Measurements from ENCODE around the gene TTBK1.

TTBK1 gene

DNA sequence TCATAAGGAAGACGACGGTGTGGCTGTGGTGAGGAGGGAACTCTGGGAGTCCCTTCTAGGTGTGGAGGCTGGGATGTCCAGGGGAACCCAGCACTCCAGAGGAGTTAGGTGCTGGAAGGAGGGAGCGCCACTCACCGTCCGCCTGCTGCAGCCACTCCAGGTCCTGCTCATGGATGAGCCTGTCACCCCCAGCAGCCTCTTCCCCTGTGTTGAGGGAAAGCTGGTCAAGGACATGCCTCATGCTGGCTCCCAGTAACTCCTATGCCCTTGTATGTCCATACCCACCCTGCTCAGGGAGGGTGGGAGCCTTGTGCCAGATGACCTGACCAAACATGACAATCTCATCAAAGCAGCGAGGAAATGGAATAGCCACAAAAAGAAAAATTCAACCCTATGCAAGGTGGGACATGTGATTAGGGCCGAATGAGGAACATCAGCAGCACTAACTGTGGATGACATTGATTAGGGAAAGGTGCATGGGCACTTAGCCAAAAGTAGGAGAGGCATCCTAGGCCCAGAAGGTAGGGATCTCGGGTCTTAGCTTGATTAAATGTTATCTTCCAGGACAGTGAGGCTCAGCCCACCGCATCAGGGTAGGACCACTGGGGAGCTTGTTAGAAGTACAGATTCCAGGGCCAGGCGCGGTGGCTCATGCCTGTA, 17.0 kb upstream of the TTBK1 start:
- no peak for DNase-seq

DNA sequence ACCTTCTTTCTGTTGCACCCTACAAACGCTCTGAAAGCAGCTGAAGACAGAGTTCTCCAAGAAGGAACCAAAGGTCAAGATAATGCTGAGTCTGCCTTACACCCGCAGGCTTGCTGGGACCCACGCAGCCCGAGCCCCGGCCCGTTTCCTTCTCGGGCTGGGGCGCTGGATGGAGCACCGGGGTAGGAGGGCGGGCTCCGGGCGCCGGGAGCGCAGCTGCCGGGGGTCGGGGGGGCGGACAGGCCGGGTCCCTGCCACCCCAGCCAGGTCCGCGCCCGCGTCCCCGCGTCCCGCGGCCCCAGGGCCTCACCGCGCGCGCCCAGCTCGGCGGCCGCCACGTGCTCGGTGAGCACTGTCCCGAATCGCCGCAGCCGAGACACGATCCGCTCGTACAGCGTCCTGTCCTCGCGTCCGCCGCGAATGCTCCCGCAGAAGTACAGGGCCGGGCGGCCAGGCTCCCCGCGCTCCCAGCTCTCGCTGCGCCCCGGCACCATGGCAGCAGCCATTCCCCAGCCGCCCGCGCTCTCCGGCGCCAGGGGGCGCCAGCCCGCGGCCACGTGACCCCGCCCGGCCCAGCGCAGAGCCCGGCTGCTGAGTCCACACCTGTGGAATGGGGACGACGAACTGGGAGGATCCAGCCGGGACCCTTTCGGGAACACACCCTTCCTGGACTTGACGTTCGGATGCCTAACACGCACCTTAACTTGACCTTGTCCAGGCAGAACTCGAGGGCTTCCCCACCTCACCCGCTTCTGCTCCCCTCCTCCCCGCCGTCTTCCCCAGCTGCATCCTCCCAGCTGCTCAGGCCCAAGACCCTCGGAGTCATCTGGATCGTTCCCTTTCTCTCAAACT, 14.1 kb upstream of the TTBK1 start, which contains the start of gene DNPH1:
TSS of gene DNPH1 (minus strand) at position 531 of the 852 bp plus-strand sequence. CDS start at position 506, 25 bp downstream.
- peak; percentile 72 for DNase-seq

DNA sequence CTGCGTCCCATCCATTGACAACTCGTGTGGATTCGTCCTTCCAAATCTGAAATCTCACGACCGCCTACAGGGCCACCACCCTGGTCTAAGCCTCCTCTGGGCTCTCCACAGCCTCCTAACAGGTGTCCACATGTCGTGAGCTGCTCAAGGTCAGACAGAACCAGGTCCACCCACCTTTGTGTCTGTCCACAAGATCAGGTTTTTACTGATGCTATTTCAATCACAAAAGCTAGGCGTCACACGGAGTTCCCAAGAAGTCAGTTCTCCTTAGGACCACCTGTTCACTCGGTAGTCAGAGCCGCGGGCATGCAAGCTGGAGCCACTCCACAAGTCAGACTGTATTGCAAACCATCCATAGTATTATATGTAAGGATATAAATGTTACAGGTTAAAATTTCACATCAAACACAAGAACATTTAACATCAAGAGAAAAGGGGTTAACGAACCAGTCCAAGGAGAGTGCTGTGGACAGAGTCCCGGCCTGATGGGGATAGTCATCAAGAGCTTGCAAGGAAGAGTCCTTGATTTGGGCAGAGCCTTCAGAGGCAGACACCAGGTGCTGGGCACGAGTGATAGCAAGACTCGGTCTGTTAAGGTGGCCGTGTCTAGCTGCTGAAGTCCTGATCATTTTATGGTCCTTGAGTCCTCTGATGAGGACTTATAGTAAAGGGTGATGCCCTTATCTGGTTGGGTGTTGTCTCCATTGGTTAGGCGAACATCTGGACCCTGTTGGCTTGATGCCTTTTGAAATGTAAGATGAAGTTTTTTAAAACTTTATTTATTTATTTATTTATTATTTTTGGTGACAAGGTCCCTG, 13.3 kb upstream of the TTBK1 start:
- DNase-seq: no peak

DNA sequence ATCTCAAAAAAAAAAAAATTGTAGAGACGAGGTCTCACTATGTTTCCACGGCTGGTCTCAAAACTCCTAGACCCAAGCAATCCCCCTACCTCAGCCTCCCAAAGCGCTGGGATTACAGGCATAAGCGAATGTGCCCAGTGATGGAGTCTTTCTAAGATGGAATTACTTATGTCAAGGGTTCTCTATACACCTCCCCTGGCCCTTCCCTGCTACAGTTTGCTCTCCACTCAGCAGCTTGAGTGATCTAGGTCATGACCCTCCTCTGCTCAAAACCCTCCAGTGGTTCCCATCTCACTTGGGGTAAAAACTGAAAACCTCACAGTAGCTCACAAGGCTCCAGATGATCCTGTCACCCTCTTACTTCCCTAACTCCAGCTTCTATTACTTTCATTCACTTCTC, 12.2 kb upstream of the TTBK1 start:
- DNase-seq: no peak

DNA sequence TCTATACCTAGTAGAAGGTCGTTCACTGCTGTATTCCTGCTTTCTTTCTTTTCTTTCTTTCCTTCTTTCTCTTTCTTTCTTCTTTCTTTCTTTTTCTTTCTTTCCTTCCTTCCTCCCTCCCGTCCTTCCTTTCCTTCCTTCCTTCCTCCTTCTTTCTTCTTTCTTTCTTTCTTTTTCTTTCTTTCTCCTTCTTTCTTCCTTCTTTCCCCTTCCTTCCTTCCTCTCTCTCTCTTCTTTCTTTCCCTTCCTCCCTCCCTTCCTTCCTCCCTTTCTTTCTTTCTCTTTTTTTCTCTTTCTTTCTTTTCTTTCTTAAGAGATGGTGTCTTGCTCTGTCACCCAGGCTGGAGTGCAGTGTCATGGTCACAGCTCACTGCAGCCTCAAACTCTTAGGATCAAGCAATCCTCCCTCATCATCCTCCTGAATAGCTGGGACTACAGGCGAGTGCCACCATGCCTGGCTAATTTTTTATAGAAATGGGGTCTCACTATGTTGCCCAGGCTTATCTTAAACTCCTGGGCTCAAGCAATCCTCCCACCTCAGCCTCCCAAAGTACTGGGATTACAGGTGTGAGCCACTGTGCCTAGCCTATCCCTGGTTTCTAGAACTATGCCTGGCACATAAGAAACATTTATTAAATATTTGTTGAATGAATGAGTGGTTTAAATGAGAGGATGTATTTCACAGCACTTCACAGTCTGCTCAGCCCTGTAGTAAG, 11.4 kb upstream of the TTBK1 start:
- DNase-seq: no peak

DNA sequence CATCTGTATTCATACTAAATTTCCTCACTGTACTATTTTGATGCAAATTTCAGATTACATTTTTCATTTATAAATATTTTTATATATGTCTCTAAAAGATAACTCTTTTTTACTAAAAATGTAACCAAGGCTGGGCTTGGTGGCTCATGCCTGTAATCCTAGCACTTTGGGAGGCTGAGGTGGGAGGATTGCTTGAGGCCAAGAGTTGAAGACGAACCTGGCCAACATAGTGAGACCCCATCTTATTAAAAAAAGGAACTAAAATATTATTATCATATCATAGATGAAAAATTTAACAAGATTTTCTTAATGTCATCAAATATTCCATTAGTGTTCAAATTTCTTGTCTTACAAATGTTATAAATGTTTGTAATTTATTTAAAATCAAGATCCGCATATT, 7.4 kb upstream of the TTBK1 start:
- no peak for DNase-seq

DNA sequence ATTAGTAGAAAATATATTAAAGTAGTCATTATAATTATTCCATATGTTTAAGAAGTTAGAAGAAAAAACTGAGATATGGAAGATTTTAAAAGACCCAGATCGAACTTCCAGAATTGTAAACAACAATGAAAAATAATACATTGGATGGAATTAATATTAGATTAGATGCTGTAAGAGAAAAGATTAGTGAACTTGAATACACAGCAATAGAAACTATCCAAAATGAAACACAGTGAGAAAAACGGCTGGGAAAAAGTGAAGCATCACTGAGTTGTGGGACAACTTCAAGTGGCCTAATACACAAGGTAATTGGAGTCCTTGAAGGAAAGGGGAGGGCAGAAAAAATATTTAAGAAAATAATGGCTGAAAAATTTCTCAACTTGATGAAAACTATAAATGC, 4.2 kb upstream of the TTBK1 start:
- DNase-seq: no peak

DNA sequence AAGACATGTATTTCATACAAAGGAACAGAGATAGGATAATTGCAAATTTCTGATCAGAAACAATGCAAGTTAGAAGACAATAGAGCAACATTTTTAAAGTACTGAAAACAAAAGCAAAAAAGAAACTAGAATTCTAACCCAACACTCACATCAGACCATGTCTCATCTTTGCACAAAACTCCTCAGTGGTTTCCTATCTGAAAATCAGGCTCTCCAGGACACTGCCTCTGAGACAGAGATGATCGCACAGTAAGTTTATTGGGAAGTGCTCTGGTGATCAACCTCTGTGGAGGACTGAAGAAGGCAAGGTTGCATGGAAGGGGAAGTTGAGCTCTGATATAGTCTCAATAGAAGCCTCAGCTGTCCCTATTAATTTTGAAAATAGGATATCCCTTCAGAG, 2.3 kb upstream of the TTBK1 start:
- DNase-seq: no peak

DNA sequence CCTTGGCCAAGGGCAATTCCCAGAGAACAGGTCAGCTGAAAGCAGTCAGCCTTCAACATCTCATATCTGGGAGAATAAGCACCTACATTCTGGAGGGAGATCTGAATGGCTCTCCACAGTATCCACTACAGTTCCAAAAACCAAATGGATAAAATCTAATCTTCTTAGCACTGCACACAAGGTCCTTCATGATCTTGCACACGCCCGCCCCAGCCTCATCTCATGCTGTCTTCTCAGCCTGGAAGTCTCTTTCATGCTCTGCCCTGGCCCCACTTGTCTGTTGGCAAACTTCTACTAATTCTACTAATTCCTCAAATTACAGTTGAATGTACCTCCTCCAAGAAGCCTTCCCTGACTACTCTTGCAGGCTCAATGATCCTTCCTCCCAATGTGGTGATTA, 1.8 kb upstream of the TTBK1 start:
- no peak for DNase-seq

DNA sequence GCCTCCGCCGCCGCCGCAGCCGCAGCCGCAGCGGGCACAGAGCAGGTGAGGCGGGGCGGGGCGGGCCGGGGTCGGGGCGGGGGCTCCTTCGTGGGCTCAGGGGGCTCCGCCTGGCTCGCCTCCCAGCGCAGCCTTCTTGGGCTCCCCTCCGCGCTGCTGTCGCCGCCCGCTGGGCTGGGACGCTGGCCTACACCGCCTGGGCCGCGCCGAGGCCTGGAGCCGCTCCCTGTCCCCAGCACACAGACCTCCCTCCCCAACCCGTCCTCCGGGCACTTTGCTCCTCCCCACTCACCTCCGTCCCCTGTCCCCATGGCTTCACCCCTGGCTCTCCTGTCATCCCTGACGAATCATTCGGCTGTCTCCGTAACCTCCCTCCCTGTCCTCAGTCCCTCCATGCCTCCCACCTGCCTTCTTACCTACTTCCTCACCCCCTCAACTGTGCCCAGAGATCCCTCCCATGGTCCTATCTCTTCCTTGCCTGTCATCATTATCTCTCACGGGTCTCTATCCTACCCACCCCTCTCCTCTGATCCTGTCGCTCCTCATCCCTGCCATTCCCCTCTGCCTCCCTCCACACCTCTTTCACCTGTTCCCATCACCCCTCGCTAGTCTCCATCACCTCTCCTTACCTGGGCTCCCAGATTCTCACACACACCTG, 512 bp downstream of the TTBK1 start:
- no peak for DNase-seq

DNA sequence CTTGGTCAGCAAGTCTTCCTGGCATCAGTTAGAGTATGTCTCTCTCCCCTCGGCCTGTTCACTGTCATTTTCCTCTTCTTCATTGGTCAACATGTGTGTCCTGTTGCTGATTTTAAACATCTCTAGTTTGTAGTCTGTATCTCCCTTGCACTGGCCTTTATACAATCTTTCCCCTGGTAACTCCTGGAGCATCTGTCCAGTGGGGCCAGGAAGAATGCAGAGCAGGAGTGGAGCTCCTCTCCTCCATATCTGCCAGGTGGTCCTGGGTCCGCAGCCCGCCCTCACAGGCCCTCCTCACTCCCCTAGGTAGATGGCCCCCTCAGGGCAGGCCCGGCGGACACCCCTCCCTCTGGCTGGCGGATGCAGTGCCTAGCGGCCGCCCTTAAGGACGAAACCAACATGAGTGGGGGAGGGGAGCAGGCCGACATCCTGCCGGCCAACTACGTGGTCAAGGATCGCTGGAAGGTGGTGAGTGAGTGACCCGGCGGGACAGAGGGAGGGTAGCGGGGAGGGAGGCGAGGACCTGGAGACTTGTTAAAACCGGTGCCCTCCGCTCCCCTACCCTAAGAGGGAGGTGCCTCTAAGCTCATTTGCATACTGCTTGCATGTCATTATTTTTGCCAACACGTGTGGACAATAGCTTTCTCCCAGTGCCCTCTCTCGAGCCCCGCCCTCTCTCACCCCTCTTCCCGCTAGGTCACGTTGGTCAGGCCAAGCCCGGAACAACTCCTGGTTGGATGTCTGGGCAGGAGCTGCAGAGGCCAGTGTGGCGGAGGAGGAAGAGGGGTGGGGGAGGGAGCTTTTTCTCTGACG, 3.2 kb downstream of the TTBK1 start:
- no peak for DNase-seq

DNA sequence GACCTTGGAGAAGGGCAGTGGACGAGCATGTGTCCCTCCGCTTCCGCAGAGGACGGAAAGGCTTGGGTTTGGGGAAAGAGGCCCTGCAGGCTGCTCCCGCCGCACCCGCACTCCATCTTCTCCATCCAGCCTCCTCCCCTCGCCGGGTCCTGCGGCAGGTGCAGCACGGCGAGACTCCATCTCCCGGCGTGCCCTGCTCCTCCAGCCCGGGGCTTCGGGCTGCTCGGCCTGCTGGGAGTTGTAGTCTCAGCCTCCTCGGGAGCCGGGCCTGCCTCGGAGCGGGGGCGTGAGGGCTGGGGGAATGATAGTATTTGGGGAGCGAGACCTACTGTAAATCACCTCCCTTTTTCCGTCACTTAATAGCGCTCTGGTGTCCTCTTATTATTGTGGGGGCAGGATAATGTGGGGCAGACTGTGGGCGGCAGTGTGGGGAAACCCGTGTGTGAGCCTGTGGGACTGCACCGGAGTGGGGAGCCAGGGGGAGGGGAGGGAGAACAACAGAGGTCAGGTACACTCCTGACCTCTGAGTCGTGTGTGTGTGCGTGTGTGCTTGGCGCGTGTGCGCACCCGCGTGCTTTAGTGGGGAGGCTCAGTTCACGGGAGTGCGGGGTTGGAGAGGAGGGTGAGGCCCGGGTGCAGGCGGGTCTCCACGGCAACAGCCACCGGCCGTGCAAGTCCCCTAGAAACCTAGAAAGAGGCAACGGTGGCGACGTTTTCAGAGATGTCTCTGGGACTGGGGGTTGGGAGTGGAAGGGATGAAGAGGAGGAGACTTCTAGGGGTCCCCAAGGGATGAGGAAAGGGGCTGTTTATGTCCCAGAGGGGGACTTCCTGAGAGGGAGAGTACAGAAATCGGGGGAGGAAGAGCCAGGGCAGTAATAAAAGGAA, 4.1 kb downstream of the TTBK1 start:
- no peak for DNase-seq

DNA sequence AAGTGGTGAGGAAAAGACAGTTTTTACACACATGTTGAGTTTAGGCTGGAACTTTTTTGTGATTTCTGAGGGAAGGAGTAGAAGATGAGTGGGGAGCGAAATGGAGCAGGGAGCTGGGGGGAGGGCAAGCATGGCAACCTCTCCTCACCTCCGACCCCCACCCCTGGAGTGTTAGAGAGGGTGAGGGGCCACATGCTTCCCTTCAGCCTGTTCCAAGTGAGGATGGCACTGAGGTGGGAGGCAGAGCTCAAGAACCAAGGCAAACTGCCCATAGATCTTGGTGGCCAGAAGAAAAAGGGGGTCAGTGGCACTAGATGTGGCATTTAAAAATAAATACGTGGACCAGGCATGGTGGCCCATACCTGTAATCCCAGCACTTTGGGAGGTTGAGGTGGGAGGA, 4.8 kb downstream of the TTBK1 start:
- DNase-seq: no peak

DNA sequence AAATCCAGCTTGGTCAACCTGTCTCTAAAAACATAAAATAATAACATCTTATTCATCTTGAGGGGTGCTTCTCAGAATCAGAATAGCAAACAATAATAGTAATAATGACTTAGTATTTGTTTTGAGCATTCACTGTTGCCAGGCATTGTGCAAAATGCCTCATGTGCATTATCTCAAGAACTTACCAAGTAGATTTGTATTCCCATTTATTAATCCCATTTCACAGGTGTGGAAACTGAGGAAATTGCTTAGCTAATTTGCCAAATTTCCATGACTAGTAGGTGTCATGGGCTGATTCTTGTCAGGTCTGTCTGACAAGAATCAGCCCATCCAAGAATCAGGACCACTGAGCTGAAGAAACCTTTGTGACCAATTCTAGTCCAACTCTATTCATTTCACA, 5.5 kb downstream of the TTBK1 start:
- DNase-seq: no peak

DNA sequence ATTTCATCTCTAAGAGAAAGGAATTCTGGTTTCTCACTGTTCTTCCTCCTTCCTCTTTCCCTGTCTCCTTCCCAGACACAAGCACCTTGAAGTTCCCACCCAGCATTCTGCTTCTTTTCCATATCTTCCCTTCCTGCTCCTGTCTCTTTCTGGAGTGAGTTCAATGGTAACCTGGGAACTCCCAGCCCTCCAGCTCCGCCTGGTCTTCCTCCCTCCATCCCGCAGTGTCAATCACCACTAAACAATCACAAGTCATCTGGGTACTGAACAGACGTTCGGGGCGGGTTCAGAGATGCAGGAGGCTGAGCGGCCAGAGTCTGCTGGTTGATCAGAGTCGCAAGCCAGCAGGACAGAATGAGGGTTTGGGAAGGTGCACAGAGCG, 7.7 kb downstream of the TTBK1 start:
- DNase-seq: no peak

DNA sequence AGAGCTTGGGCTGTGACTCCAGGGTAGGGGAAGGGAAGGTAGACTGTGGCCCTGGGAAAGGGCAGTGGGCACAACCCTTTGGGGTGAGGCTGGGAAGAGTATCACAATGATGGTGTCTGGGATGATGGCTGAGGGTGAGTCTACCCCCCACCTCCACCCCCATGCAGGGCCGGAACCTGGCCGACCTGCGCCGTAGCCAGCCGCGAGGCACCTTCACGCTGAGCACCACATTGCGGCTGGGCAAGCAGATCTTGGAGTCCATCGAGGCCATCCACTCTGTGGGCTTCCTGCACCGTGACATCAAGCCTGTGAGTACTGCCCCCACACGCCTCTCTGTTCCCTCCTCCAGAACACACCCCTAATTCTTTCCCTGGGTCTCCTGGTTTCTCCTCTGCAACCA, 10.1 kb downstream of the TTBK1 start:
- no peak for DNase-seq

DNA sequence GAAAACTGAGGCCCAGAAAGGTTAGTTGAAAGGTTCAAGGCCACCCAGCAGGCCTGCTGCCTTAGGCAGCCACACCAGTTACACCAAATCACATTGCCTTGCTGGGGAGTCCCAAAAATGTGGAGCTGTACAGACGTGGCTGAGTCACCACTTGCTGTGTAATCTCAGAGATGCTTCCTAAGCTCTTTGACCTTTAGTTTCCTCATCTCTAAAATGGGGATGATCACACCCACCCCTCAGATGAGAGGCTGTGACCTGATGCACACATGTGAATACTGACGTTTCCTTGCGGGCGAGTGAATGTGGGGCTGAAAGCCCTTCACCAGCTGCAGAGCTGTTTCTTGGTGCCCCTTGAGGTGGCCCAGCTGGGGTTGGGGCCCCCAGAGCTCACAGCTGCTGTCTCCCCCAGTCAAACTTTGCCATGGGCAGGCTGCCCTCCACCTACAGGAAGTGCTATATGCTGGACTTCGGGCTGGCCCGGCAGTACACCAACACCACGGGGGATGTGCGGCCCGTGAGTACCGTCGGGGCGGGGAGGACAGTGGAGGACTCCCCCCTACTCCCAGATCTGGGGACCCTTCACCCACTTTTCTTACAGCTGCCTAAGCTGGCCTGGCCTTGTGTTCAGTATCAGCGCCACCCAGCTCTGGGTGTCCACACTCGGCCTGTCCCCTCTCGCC, 11.0 kb downstream of the TTBK1 start:
- DNase-seq: peak; percentile 17

DNA sequence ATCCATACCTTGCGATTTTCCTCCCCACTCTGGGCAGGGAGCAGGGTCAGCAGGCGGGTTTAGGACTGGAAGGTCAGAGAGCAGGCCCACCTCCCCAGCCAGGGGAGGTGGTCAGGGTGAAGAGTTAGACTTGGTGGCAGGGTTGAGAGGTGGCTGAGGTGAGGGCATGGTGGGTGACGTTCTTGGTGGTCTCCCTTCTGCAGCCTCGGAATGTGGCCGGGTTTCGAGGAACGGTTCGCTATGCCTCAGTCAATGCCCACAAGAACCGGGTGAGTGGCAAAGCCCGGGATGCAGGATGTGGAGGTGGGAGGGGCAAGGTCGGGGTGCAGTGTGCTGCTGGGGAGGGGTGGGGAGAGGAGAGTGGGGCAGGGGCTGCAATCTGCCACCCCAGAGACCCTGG, 11.6 kb downstream of the TTBK1 start:
- no peak for DNase-seq

DNA sequence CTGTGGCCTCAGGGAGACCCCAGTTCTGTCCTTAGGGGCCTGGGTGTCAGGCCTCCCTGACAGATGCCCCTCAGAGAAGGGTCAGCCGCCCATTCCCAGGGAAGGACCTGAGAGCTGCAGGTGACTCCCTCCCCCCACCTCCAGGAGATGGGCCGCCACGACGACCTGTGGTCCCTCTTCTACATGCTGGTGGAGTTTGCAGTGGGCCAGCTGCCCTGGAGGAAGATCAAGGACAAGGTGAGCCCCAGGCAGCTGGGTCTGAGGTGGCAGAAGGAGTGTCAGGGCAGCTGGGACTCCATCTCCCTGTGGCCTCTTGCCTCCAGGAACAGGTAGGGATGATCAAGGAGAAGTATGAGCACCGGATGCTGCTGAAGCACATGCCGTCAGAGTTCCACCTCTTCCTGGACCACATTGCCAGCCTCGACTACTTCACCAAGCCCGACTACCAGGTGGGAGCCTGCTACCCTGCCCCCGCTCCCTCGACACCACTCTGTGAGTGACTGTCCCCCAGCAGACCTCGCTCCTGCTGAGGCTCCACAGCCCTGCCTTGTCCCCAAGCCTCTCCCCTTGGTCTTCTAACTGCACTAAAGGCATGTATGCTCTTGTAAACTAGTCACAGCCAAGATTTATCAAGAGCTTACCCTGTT, 12.2 kb downstream of the TTBK1 start:
- DNase-seq: no peak
